ENCODE data around the gene MMP15.

DNA sequence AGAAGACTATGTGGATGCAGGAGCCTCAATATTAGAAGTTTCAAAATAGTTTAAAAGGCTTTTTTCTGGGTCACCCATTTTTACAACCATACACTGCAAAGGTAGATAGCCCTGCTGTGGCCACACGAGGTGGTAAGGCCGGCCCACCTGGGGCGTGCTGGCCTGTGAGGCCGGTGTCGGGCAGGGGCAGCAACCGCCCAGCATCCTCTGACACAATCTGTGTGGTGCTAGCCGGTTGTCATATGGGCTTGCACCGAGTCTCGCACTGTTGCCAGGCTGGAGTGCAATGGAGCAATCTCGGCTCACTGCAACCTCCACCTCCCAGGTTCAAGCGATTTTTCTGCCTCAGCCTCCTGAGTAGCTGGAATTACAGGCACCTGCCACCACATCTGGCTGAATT is 59.6 kb downstream of the MMP15 start:
- no peak for TF ChIP-seq POLR2AphosphoS5 (IDR thresholded peaks at IDR 0.05; ENCODE audit: low read depth, low read length)
- TF ChIP-seq POLR2A (IDR thresholded peaks at IDR 0.05; ENCODE audit: low read depth, low read length): no peak
- TF ChIP-seq TAF1 (IDR thresholded peaks at IDR 0.05; ENCODE audit: borderline replicate concordance, low read depth, low read length): no peak

Measured in GM12892 (cell line).